Globus pallidus (tissue), 1 donor: Measurements from ENCODE around the gene ASTN1.

Experiments used
- DNase-seq: peaks from one replicate; pipeline ENCODE4 v3.0.0-alpha.2; 2015; ENCODE audit warnings: low spot score

The ASTN1 gene

DNA sequence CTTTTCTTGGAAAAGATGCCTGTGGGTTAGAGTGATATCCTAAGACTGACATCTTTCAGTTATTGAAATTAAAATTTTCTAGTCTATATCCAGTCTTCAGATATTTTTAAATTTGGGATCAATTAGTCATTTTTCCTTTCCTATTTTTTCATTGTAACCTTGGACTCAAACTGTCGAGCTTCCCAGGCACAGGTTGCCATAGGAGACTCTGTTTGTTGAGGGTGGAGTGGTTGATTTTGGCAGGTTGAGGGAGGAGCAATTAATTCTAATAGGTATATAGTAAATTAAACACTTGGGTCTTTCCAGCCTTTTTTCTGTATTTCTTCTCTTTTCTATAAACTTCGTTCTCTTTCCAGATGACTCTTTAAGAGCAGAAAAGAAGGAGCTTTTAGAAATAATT is 326.8 kb downstream of the ASTN1 start:
- no peak for DNase-seq

DNA sequence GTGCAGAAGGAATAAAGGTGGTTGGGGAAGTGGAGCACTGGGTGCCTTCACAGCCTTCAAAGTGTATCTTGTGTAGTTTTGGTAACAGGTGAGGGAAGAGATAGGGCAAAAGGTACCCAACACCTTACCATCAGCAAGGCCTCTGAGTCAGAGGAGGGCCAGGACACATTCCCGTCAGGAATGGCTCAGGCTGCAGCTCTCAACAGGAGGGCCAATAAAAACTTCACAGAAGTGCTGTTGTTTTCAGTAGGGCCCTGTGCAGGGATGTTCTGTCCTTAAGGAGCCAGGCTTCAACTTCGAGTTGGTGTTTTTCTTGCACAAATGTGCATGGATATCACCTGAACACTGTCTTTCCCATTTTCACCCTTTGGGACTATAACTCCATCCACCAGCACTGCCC is 333.4 kb downstream of the ASTN1 start:
- DNase-seq, result no peak

DNA sequence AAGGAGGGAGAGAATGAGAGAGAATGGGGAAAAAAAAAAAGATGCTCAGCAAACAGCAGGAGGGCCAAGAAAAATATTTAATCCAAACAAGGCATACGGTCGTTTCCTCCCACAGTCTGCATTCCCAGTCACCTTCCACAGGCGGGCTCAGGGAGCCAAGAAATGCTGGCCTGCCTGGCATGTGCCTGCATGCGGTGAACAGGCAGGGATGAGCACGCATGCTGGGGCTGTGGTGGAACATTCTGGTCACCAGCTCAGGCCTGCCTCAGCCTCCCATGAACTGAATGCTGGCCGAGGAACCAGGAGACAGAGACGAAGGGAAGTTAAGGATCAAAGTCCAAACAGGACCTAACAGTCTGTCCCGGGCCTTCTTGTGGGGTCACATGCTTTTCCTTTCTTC is 335.3 kb downstream of the ASTN1 start:
- no peak for DNase-seq

GRCh38 chr1:176826265-176826664 is 338.2 kb downstream of the ASTN1 start:
- DNase-seq, result no peak

DNA sequence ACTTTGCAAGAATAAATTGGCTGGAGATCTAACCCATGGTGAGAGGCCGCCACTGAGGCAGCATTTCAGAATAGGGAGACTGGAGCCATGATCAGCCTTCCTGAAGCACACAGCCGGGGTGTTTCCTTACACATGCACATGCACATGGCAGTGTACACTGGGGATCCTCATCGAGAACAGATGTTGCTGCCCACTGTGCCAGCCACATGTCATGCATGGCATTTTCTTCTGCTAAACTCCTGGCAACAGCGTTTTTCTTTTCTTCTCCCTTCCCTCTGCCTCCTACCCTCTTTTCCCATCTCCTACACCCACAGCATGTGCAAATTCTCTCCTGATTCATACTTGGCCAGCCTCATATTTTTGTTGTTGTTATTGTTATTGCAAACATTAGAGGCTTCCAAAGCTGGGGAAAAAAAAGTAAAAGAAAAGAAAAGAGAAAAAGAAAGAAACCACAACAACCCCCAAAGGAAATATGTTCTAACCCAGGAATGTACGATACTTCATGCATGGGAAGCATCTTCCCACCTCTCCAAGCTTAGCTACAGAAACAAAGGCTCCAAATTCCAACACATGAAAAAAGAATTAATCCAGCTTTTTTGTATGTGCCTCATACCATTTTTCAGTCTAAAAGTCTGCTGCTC is 344.0 kb downstream of the ASTN1 start:
- DNase-seq, result no peak

DNA sequence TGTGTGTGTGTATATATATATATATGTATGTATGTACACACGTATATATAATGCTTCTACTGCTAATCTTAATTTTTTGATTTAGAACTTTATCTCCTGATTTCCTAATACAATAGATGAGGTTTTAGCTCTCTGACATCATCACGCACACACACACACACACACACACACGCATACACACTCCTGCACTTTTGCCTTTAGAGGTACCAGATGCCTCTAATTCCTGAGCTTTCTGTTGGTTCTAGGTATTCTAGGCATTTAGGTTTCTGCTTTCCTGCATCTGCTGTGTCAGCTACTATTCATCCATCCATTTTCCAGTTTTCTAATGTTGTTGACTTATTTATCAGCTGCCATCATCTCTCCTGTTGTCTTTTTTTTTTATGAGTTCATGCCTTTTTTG is 348.3 kb downstream of the ASTN1 start:
- DNase-seq, result no peak

DNA sequence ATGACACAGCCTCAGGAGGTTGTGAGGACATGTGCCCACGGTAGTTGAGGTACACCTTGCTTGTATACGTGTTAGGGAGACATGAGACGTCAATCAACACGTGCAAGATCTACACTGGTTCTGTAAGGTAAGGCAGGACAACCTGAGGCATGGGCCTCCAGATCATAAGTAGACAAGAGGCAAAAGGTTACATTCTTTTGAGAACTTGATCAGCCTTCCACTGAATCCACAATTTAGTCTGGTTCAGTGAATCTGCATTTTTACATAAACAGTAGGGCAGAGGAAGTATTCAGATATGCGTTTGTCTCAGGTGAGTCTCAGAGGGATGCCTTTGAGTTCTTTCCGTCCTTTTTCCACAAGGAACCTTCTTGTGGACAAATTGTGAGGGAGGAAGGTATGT is 348.9 kb downstream of the ASTN1 start:
- DNase-seq, result no peak

- DNase-seq, result no peak
Measured at GRCh38 chr1:176811511-176812288, 352.8 kb downstream of the ASTN1 start.

DNA sequence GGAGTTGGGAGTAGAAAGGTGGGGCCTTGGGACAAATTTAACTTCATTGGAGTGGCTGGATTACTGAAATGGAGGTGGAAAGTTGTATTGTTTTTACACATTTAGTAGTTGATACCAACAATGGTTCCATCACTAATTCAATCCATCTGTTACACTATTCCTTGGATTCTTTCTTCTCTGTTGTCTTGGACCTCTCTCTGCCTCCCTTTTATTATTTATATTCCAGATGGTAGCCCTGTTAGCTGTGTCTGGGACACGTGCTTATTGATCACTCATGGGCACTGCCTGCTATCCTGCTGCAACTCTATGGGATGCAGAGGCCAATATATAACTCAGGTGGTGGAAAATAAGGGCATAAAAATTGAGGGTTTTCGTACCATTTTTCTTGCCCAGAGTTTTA is 355.2 kb downstream of the ASTN1 start:
- no peak for DNase-seq
